ENCODE measurements around the gene SUSD2.
"Not testable (repeated sequence)": the region's sequence is repeated elsewhere in the genome, so short reads cannot be mapped to it uniquely, and the experiment has no call there.

SUSD2 gene

DNA sequence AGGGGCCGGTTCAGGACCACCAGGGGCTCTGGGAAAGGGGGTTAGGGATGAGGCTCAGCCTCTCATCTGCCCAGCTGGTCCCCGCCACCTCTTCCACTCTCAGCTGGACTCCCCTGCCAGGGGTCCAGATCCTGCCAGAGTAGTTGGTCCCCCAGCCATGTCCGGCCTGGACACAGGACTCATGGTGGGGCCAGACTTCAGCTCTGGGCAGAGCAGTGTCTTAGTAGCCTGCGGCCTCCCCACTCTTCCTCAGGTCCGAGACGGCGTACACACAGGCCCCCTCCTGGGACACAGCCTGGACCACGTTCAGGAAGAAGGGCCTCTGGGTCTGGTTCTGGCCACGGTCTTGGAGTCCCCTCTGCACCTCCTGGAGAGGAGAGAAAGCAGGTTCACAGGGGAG lies 38.5 kb downstream of the SUSD2 start:
- DNase-seq: no peak

DNA sequence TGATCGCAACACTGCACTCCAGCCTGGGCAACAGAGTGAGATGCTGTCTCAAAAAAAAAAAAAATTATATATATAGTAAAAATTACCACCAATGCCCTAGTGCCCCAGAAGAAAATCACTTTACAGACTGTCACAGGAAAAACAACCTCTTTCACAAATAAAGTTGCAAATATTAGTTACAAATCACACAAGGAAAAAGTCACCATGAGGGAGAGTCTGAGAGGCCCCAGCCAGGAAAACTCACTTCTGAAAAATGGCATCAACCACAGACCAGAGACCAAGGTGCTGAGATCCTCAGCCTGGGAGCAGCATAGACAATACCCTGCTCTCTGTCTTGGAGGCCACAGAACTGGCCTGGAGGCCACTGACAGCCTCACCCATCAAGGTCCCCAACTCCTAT lies 43.2 kb downstream of the SUSD2 start:
- no peak for DNase-seq

DNA sequence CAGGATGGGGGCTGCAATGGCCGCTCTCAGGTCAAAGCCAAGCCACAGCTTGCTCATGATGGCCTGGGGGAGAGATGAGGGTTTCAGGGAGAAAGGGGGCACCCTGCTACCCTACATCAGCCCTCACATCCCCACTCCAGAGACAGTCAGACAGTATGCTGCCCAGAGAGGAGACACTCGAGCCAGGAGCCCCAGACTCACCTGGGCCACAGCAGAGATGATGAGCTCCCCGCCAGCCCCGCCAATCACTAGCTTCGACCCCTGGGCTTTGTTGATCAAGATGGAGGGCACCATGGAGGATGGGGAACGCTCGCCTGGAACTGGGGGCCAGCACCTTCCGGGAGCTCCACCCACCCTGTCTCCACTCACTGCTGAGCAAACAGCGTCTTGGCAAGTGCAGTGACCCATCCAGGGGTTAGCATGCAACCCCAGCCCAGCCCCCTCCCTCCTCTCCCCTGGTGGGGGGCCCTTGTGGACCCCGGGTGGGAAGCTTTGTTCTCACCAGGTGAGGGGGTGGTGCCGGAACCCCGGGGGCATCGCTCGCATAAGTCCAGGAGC lies 43.8 kb downstream of the SUSD2 start:
- DNase-seq: no peak

DNA sequence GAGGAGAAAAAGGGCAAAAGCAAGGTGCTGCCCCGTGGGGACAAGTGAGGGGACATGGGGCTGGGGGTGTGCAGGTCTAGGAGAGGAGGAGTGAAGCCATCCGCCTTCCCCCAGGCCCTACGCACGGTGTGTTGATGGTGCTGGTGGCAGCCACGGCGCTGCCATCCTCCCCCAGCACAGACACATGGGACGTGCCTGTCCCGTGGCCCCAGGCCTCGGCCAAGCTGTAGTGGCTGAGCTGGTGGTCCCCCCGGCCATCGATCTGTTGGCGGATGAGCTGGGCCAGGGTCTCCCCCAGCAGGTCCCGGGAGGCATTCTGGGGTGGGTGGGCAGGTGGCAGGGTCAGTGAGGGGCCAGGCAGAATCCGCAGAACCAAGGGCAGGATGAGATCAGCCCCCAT lies 44.7 kb downstream of the SUSD2 start:
- no peak for DNase-seq

DNA sequence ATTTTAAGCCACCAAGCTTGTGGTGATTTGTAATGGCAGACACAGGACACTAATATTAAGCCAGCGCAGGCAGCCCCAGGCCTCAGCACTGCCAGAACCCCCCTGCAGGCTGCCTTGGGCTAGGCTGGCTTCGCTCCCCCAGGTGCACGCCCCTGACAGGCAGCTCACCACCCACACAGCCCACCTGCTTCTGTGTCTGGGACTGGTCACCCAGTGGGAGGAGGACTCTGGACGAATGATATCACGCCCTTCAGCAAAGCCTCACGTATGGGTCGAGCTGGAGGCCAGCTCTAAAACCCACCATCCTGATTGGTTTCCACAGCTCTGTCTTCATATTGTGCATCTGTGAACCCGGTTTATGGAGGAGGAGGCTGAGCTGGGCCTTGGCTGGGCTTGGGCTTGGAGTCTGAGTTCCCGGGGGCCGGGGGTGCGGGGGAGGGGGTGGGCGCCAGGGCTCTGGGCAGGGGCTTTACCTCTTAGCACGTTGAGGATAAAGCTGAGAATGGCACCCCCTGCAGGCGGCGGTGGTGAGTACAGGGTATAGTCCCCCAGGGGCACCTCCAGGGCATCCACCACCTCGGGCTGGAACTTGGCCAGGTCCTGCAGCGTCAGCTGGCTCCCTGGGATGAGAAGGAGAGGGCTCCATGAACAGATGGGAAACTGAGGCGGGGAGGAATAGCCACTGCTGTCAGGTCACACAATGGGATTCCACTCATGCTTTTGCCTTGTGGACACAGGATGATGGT lies 49.8 kb downstream of the SUSD2 start:
- DNase-seq: peak; percentile 80

DNA sequence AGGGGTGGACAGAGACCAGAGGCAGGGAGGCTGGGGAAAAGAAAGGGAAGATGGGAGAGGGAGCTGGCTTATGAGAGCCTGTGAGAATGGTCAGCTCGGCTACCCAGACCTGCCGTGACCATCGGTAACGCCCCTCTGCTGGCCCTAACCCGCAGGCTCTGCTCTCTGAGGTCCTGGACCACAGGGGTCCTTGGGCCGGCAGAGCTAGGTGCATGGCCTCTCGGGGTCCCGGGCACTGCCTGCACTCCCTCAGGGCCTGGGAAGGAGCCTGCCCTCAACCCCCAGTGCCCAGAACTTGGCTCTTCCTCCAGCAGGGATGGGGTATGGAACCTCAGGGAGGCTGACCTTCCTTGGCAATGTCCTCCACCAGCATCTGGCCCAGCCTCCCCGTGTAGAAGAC lies 50.4 kb downstream of the SUSD2 start:
- no peak for DNase-seq

DNA sequence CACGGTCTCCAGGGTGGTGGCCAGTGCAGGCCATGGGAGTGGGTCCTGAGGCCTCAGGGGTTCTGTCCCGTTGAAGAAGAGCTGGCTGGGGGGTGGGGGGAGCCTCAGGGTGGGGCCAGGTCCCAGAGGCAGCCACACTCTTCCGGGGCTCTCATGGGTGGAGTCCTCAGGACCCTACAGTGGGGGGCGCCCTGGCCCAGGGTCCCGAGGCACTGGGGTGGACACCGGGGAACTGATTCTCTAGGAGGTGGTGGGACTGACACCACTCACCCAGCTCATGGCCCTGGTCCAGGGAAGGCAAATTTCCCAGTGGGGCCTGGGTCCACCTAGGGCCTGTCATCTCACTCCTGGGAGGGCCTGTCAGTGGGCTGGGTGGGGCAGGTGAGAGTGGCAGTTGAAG lies 50.8 kb downstream of the SUSD2 start:
- no peak for DNase-seq

DNA sequence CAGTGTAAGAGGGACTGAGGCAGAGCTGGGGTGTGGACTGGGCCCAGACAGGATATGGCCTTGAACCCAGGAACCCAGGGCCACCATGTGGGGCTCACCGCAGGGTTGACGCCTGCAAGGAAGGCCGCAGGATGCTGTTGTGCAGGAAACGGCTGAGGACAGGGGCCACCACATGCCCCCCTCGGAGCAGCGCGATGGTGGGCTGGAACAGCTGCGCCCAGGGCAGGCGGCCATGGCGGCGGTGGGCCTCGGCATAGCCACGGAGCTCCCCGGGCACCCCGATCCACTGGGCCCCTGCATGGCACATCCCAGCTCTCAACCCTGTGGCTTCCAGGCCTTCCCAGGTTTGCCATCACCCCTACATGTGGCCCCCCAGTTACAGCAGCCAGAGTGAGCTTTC lies 51.4 kb downstream of the SUSD2 start:
- DNase-seq: no peak

DNA sequence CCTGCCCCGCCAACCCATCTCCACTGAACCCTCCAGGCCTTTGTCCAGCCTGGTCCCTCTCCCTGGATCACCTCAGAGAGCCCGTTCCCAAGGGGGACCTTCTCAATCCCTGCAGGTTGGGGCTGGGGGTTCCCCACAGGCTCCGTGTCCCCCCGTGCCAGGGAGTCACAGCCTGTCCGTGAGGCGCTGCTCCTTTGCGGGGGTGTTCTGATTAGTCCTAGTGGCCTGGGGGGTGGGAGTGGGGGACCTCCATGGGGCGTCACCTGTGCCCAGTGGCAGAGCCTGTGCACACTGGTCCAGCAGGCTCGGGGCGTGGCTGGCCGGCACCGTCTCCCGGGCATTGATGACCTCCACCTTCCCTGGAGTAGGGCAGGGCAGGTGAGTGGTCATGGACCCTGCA lies 51.9 kb downstream of the SUSD2 start:
- DNase-seq: no peak

DNA sequence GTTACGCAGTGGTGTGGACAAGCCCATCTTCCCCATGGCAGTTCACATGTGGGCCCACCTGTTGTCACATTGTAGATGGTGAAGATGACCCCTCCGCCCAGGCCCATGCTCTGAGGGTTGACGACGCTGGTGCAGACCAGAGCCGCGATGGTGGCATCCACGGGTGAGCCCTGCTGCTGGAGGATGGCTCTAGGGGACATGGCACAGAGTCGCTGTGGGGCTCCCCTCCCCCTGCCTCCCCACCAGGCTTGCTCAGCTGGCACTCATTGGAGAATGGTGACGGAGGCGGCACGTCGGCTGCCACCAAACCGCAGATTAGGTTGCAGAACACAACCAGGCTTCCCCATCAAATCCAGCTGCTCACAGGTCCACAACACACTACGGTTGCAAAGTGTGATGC lies 52.5 kb downstream of the SUSD2 start:
- no peak for DNase-seq

DNA sequence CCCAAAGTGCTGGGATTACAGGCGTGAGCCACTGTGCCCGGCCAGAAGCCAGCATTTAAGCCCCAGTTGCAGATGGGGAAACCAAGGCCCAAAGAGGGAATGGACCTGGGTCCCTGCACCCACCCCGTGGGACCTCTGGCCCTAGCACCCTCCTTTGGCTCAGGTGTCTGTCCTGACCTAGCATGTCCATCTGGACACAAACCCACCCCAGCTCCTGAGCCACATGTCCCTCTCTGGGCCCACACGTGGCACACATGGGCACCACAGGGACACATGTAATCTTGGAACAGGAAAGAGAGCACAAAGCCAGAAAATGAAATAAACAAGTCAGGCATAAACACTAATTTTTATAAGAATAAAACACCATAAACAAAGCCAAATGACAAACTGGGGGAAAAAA lies 54.0 kb downstream of the SUSD2 start:
- DNase-seq: no peak

DNA sequence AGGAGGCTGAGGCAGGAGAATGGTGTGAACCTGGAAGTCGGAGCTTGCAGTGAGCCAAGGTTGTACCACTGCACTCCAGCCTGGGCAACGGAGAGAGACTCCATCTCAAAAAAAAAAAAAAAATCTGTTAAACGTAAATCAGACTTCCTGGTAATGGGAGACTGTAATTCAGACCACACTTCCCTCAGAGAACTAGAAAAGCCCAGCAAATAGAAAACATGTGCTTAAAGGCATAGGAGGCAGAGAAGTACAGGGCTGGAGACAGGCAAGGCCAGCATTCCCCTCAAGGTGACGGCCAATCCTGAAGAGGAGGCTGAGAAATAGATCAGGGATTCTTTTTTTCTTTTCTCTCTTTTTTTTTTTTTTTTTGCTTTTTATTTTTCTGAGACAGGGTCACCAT lies 55.4 kb downstream of the SUSD2 start:
- DNase-seq: no peak

DNA sequence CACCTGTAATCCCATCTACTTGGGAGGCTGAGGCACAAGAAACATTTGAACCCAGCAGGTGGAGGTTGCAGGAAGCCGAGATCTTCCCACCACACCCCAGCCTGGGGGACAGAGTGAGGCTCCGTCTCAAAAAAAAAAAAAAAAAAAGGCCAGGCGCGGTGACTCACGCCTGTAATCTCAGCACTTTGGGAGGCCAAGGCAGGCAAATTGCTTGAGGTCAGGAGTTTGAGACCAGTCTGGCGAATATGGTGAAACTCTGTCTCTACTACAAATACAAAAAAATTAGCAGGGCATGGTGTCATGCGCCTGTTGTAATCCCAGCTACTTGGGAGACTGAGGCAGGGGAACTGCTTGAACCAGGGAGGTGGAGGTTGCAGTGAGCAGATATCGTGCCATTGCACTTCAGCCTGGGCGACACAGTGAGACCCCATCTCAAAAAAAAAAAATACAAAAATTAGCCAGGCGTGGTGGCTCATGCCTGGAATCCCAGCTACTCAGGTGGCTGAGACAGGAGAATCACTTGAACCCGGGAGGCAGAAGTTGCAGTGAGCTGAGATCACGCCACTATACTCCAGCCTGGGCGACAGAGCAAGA lies 56.9 kb downstream of the SUSD2 start:
- DNase-seq: not testable (repeated sequence)

Measured in OCI-M1 (cell line).